Prostate gland (tissue), 2 donors: ENCODE results near the gene TNFRSF13B. TPM values are rescaled to one million over a fixed set of nuclear protein-coding genes. Genes with fewer than 3 reads are reported as not detected.

Experiments
- DNase-seq: peaks from one replicate; pipeline ENCODE4 v3.0.0-alpha.2; 2019; ENCODE audit warnings: low spot score
- H3K27ac ChIP-seq, 2 donors: fragments of 200-600 bp; sonication (generic); 2 replicates each; pipeline ENCODE4 v1.5.1; 2017 to 2019
- H3K27me3 ChIP-seq: fragments of 200-600 bp; sonication (generic); replicated peaks from 2 replicates; pipeline ENCODE4 v1.5.1; 2019; ENCODE audit not compliant: insufficient read depth
- H3K36me3 ChIP-seq, 2 donors: fragments of 200-600 bp; sonication (generic); 1 replicate in 1 of 2; 2 replicates in 1 of 2; pipeline versions ENCODE4 v1.5.1 to v1.8.1; 2017 to 2019
- H3K4me1 ChIP-seq: fragments of 200-600 bp; sonication (generic); replicated peaks from 2 replicates; pipeline ENCODE4 v1.5.1; 2019
- H3K4me3 ChIP-seq, 2 donors: fragments of 200-600 bp; sonication (generic); 2 replicates each; pipeline ENCODE4 v1.5.1; 2017 to 2019
- H3K9me3 ChIP-seq: fragments of 200-600 bp; sonication (generic); 2 replicates; pipeline ENCODE4 v1.5.1; 2017
- CTCF ChIP-seq, 4 experiments: fragments of 200-600 bp in 2 of 4; fragments of 450-650 bp in 2 of 4; sonication (generic) in 2 of 4; IDR thresholded peaks; 1 replicate in 3 of 4; 2 replicates in 1 of 4; pipeline ENCODE4 v1.5.1; 2016 to 2019; ENCODE audit warnings: antibody characterized with exemption in 4 of 4, mild to moderate bottlenecking in 2 of 4, moderate library complexity in 2 of 4
- POLR2A ChIP-seq: fragments of 450-650 bp; IDR thresholded peaks from one replicate; pipeline ENCODE4 v1.6.1; 2016; ENCODE audit warnings: antibody characterized with exemption, mild to moderate bottlenecking
- POLR2AphosphoS5 ChIP-seq: sonication (generic); formaldehyde crosslinking; IDR thresholded peaks from one replicate; pipeline ENCODE4 v1.6.1; 2017; ENCODE audit warnings: antibody characterized with exemption
- WGBS: methylation state at CpG from one replicate; pipeline ENCODE4 v1.1.5; 2018; 5-methylcytosine and 5-hydroxymethylcytosine counted together
- intact Hi-C: fragments of 100-400 bp; cut with DNase I; formaldehyde crosslinking; loops from one replicate; pipeline ENCODE4 v1.14.2; 2022
- total RNA-seq, 2 donors: library from RNA; depleted of rRNA; stranded (reverse); fragments of >200 nt; gene quantifications; one replicate each; pipeline ENCODE4 v1.1.0, GENCODE V29; 2016

TNFRSF13B gene
- total RNA-seq, 2 donors from 2014 or later: not detected

GRCh38 chr17:16948587-16949376, 23.1 kb downstream of the TNFRSF13B start:
- Histone ChIP-seq H3K4me1 (no peaks in the 10 kb centered on the region), H3K4me3 (no peak overlapping the region), H3K9me3 (no peaks in the 10 kb centered on the region), H3K36me3 (no peaks in the 10 kb centered on the region), H3K27me3 (no peaks in the 10 kb centered on the region), H3K27ac (no peak overlapping the region)
- WGBS: 94% methylated on average over 6 of the region's 6 CpGs
- no peak for DNase-seq
- intact Hi-C loops: no loop called here
- TF ChIP-seq POLR2A: no peak
- no peak for TF ChIP-seq CTCF (IDR thresholded peaks at IDR 0.05)
- TF ChIP-seq POLR2AphosphoS5: no peak

GRCh38 chr17:16947470-16947869, 24.4 kb downstream of the TNFRSF13B start:
- Histone ChIP-seq H3K27ac (no peak overlapping the region), H3K4me1 (no peaks in the 10 kb centered on the region), H3K27me3 (no peaks in the 10 kb centered on the region), H3K4me3 (no peak overlapping the region), H3K36me3 (no peaks in the 10 kb centered on the region), H3K9me3 (no peaks in the 10 kb centered on the region)
- intact Hi-C loops: no loop called here
- no peak for DNase-seq
- 59% methylated on average over 3 of the region's 3 CpGs for WGBS
- TF ChIP-seq POLR2A: no peak
- no peak for TF ChIP-seq CTCF (IDR thresholded peaks at IDR 0.05)
- TF ChIP-seq POLR2AphosphoS5: no peak

GRCh38 chr17:16945663-16946218, 26.2 kb downstream of the TNFRSF13B start:
- no peak overlapping the region for H3K4me3 ChIP-seq
- no peaks in the 10 kb centered on the region for H3K36me3 ChIP-seq
- 48% methylated on average over 8 of the region's 10 CpGs for WGBS
- H3K4me1 ChIP-seq: no peaks in the 10 kb centered on the region
- H3K27me3 ChIP-seq: no peaks in the 10 kb centered on the region
- no peak overlapping the region for H3K27ac ChIP-seq
- no peak for DNase-seq
- TF ChIP-seq POLR2AphosphoS5 (no peak), POLR2A (no peak), CTCF (IDR thresholded peaks at IDR 0.05) (no peak)
- intact Hi-C loops: no loop called here
- H3K9me3 ChIP-seq: no peaks in the 10 kb centered on the region

GRCh38 chr17:16945136-16945482, 26.8 kb downstream of the TNFRSF13B start:
- Histone ChIP-seq H3K4me3 (no peak overlapping the region), H3K27ac (no peak overlapping the region), H3K36me3 (no peaks in the 10 kb centered on the region), H3K9me3 (no peaks in the 10 kb centered on the region), H3K4me1 (no peaks in the 10 kb centered on the region), H3K27me3 (no peaks in the 10 kb centered on the region)
- TF ChIP-seq CTCF (IDR thresholded peaks at IDR 0.05): no peak
- TF ChIP-seq POLR2A: no peak
- no peak for TF ChIP-seq POLR2AphosphoS5
- intact Hi-C loops: no loop called here
- 93% methylated on average over 6 of the region's 6 CpGs for WGBS
- DNase-seq: no peak
